Measurements from ENCODE around the gene DFFB.

GRCh38 chr1:3814771-3815561 lies 42.3 kb upstream of the DFFB start:
- TF ChIP-seq TAF1 (IDR thresholded peaks at IDR 0.05; ENCODE audit: borderline replicate concordance, low read depth, low read length) (no peak), POLR2AphosphoS5 (IDR thresholded peaks at IDR 0.05; ENCODE audit: low read depth, low read length) (no peak)
